ENCODE data around the gene SRGAP3. TPM values are rescaled to one million over a fixed set of nuclear protein-coding genes. Genes with fewer than 3 reads are reported as not detected.
A peak's percentile ranks its signal among the peaks of the same experiment; 100 is the strongest.

SRGAP3 gene
- total and polyA plus RNA-seq, 7 donors = 0.69 to 7.7 (median 5.8) TPM

- Histone ChIP-seq H3K9me3 (peaks cover 0 to 8% (median 1%) of the 10 kb centered on the region in 4 donors), H3K4me1 (peaks cover 0 to 3% (median 0%) of the 10 kb centered on the region in 4 donors), H3K4me3 (no peak overlapping the region), H3K27ac (no peak overlapping the region), H3K27me3 (peaks cover 0 to 24% (median 0%) of the 10 kb centered on the region in 3 donors), H3K36me3 (no peaks in the 10 kb centered on the region)
- 93 to 94% methylated on average over 2 of the region's 2 CpGs for WGBS, 2 donors
- DNase-seq = no peak
- intact Hi-C loops (cut with DNase I) = no loop called here
- TF ChIP-seq POLR2A (IDR thresholded peaks at IDR 0.05) (no peak), POLR2AphosphoS5 (IDR thresholded peaks at IDR 0.05) (no peak), CTCF (IDR thresholded peaks at IDR 0.05) (no peak), EP300 (IDR thresholded peaks at IDR 0.05) (no peak)
Observed at GRCh38 chr3:8974458-8974857, 275.0 kb downstream of the SRGAP3 start.

GRCh38 chr3:8972639-8973038 is 276.8 kb downstream of the SRGAP3 start:
- H3K27ac ChIP-seq = no peak overlapping the region
- intact Hi-C loops (cut with DNase I) = no loop called here
- H3K9me3 ChIP-seq = no peaks in the 10 kb centered on the region
- no peaks in the 10 kb centered on the region for H3K36me3 ChIP-seq
- DNase-seq = no peak
- WGBS, 2 donors = 93 to 94% methylated on average over 2 of the region's 2 CpGs
- no peak overlapping the region for H3K4me3 ChIP-seq
- no peak for TF ChIP-seq POLR2AphosphoS5 (IDR thresholded peaks at IDR 0.05)
- no peak for TF ChIP-seq EP300 (IDR thresholded peaks at IDR 0.05)
- no peak for TF ChIP-seq POLR2A (IDR thresholded peaks at IDR 0.05)
- no peak for TF ChIP-seq CTCF (IDR thresholded peaks at IDR 0.05)
- H3K4me1 ChIP-seq = peaks cover 0 to 3% (median 0%) of the 10 kb centered on the region in 4 donors
- peaks cover 0 to 23% (median 0%) of the 10 kb centered on the region in 3 donors for H3K27me3 ChIP-seq

DNA sequence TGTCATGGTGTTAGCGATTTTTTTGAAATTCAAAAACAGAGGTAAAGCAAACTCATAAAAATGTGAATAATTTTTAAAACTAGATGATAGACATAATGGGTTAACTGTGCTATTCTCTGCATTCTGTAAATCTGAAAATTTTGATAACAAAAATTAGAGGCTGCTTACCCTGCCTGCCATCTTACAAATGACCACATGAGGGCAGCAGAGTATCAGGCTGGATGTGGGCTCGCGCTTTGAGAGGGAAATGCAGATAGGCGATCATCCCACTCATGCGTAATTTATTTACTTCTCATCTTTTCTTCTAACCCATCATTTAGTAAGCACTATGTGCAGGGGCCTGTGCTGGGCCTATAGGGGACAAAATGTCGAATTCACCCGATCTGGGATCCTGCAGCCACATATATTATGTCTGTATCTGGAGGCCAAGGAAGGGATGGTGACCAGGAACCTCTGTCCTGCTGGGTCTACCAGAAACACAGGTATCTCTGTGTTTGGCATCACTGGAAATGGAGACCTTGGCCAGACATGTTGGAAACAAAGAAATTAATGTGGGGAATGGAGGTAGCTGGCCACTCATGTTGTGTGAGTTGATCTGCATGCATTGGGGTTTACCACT is 278.4 kb downstream of the SRGAP3 start:
- intact Hi-C loops (cut with DNase I) = loop anchor here (1.0 kb wide), 2 partner anchors 96 to 331 kb away; no protein-coding TSS in a partner anchor
- H3K4me1 ChIP-seq = peaks cover 0 to 3% (median 0%) of the 10 kb centered on the region in 4 donors
- DNase-seq = no peak

DNA sequence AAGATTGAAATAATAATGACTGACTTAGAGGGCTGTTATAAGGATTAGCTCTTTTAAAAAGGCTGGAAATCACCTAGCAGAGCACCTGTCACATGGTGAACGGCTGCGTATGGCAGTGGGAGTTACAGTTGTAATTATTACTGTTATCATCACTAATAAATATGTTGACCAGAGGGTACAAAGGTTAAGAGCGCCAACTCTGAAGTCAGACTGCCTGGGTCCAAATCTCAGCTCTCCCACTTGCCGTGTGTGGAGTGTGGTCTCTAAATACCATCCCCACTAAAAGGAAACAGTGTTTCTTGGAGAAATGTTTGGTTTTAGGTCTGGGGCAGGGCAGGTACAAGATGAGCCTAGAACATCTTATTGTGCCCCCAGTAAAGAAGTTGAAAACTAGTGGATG is 280.2 kb downstream of the SRGAP3 start:
- Histone ChIP-seq H3K9me3 (no peaks in the 10 kb centered on the region), H3K4me3 (no peak overlapping the region), H3K27ac (no peak overlapping the region), H3K36me3 (no peaks in the 10 kb centered on the region), H3K4me1 (peaks cover 0 to 3% (median 0%) of the 10 kb centered on the region in 4 donors), H3K27me3 (peaks cover 0 to 3% (median 0%) of the 10 kb centered on the region in 3 donors)
- WGBS, 2 donors = 49 to 71% methylated on average over 4 of the region's 4 CpGs
- intact Hi-C loops (cut with DNase I) = no loop called here
- TF ChIP-seq POLR2A (IDR thresholded peaks at IDR 0.05) (no peak), POLR2AphosphoS5 (IDR thresholded peaks at IDR 0.05) (no peak), EP300 (IDR thresholded peaks at IDR 0.05) (no peak), CTCF (IDR thresholded peaks at IDR 0.05) (no peak)
- DNase-seq = no peak

More for the DNA sequence above, 278.4 kb downstream of the SRGAP3 start:
- peak; percentile 87 to 97 (median 96) for TF ChIP-seq CTCF (IDR thresholded peaks at IDR 0.05)
- no peak for TF ChIP-seq POLR2A (IDR thresholded peaks at IDR 0.05)
- no peak overlapping the region for H3K27ac ChIP-seq
- no peak overlapping the region for H3K4me3 ChIP-seq
- H3K9me3 ChIP-seq = no peaks in the 10 kb centered on the region
- H3K36me3 ChIP-seq = no peaks in the 10 kb centered on the region
- H3K27me3 ChIP-seq = peaks cover 0 to 9% (median 0%) of the 10 kb centered on the region in 3 donors
- WGBS, 2 donors = 2 to 3% methylated on average over 7 of the region's 7 CpGs
